ENCODE measurements around the gene IGSF21. TPM values are rescaled to one million over a fixed set of nuclear protein-coding genes. Genes with fewer than 3 reads are reported as not detected.

The IGSF21 gene
- polyA plus RNA-seq, 1 donor, result 0.54 TPM

DNA sequence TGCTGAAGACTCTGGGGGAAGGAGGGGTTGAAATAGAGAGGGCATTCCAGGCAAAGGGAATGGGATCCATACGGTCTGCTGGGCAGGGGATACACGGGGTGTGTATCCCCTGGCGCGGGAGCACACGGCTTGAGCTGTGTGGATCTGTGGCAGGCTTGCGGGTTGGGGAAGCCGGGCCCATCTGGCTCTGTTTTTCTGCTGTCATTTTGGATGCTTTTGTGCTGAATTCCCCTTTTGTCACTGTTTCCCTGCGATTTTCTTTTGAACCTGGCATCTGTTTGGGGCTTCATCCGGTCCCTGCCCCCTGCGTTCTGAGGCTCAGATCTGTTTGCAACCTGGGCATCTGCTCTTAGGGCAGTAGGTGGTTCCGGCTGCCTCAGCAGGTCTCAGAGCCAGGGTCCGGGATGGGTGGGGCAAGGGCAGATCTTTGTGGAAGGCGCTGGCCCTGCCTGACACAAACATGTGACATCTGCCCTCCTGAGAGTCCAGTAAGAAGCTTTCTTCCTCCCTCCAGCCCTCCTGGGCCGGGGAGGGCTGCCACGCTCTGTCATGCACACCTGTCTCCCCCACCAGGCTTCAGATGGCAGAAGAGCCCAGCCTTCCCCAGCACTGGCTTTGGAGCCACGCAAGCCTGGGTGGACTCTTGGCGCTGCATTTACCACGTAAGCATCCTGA lies 84.0 kb downstream of the IGSF21 start:
- H3K4me1 ChIP-seq (ENCODE audit: control insufficient read depth, insufficient read depth, low read length), result no peaks in the 10 kb centered on the region
- no peaks in the 10 kb centered on the region for H3K9me3 ChIP-seq (ENCODE audit: control insufficient read depth, low read depth, low read length)
- no peaks in the 10 kb centered on the region for H3K36me3 ChIP-seq (ENCODE audit: control insufficient read depth, insufficient read depth, low read length)
- peaks cover 8% of the 10 kb centered on the region for H3K27me3 ChIP-seq (ENCODE audit: control insufficient read depth, insufficient read depth, low read length)
- no CpG with 5 or more reads among the region's 18 CpGs for WGBS (ENCODE audit: insufficient coverage, low lambda C conversion rate)
- H3K4me3 ChIP-seq (ENCODE audit: low read length), result no peak overlapping the region
- no peak for DNase-seq
- no peak overlapping the region for H3K27ac ChIP-seq (ENCODE audit: low read length)

DNA sequence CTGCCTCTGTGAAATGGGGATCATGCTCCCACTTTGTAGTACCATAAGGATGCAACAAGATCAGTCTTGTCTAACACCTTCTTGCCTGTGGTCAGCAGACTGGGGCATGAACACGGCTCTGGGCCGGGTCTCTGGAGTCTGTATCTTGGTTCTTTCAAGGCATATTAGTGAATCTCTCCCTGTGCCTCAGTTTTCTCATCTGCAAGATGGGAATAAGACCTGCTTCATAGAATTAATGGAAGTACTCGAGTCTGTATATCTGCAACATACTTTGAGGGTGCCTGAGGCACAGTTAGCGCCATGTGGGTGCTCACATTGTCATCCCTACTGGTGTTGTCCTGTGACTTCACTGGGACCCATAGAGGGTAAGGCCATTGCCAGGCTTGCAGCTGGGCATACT lies 84.6 kb downstream of the IGSF21 start:
- H3K4me3 ChIP-seq (ENCODE audit: low read length), result no peak overlapping the region
- no peaks in the 10 kb centered on the region for H3K36me3 ChIP-seq (ENCODE audit: control insufficient read depth, insufficient read depth, low read length)
- no peaks in the 10 kb centered on the region for H3K9me3 ChIP-seq (ENCODE audit: control insufficient read depth, low read depth, low read length)
- peaks cover 12% of the 10 kb centered on the region for H3K27me3 ChIP-seq (ENCODE audit: control insufficient read depth, insufficient read depth, low read length)
- H3K4me1 ChIP-seq (ENCODE audit: control insufficient read depth, insufficient read depth, low read length), result no peaks in the 10 kb centered on the region
- no peak for DNase-seq
- WGBS (ENCODE audit: insufficient coverage, low lambda C conversion rate), result no CpG with 5 or more reads among the region's 4 CpGs
- no peak overlapping the region for H3K27ac ChIP-seq (ENCODE audit: low read length)

DNA sequence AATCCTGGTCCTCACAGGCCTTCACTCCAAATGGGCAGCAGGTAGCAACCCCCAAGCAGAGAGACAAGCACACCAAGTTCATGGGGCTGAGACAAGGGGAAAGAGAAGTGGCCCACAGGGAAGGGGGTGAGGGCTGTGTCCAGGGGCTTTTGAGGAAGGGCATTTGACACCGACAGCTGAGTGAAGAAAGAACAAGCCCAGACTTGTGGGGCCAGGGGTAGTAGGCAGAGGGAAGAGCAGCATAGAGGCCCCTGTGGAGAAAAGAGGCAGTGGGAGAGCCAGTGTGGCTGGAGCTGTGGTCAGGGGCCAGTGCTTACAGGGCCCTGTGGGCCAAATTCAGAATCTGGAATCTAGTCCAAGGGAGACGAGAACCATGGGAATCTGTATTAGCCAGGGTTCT lies 85.4 kb downstream of the IGSF21 start:
- DNase-seq, result no peak
- no peak overlapping the region for H3K4me3 ChIP-seq (ENCODE audit: low read length)

DNA sequence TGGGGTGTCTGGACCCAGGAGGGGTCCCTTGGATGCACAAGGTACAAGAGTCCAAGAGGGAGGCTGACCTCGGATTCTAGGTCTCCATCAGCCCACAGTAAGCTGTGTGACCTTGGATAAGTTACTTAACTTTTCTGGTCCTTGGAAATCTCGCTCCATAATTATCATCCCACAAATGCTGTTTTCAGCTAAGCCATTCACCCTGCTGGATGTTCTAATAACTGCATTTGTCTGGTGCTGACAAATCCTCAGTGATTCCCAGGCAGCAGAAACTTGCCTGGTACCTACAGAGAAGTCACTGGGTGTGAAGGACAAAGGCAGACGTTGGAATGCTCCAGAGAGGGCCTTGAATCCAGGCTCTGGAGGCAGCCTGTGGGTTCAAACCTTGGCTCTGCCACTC lies 89.7 kb downstream of the IGSF21 start:
- DNase-seq, result no peak
- no CpG with 5 or more reads among the region's 3 CpGs for WGBS (ENCODE audit: insufficient coverage, low lambda C conversion rate)
- Histone ChIP-seq H3K36me3 (ENCODE audit: control insufficient read depth, insufficient read depth, low read length) (no peaks in the 10 kb centered on the region), H3K27me3 (ENCODE audit: control insufficient read depth, insufficient read depth, low read length) (peaks cover 53% of the 10 kb centered on the region), H3K4me3 (ENCODE audit: low read length) (no peak overlapping the region), H3K27ac (ENCODE audit: low read length) (no peak overlapping the region), H3K9me3 (ENCODE audit: control insufficient read depth, low read depth, low read length) (no peaks in the 10 kb centered on the region), H3K4me1 (ENCODE audit: control insufficient read depth, insufficient read depth, low read length) (no peaks in the 10 kb centered on the region)

More for the DNA sequence above, 85.4 kb downstream of the IGSF21 start:
- no peak overlapping the region for H3K27ac ChIP-seq (ENCODE audit: low read length)
- H3K9me3 ChIP-seq (ENCODE audit: control insufficient read depth, low read depth, low read length), result no peaks in the 10 kb centered on the region
- WGBS (ENCODE audit: insufficient coverage, low lambda C conversion rate), result no CpG with 5 or more reads among the region's 2 CpGs
- H3K36me3 ChIP-seq (ENCODE audit: control insufficient read depth, insufficient read depth, low read length), result no peaks in the 10 kb centered on the region
- peaks cover 17% of the 10 kb centered on the region for H3K27me3 ChIP-seq (ENCODE audit: control insufficient read depth, insufficient read depth, low read length)
- no peaks in the 10 kb centered on the region for H3K4me1 ChIP-seq (ENCODE audit: control insufficient read depth, insufficient read depth, low read length)

DNA sequence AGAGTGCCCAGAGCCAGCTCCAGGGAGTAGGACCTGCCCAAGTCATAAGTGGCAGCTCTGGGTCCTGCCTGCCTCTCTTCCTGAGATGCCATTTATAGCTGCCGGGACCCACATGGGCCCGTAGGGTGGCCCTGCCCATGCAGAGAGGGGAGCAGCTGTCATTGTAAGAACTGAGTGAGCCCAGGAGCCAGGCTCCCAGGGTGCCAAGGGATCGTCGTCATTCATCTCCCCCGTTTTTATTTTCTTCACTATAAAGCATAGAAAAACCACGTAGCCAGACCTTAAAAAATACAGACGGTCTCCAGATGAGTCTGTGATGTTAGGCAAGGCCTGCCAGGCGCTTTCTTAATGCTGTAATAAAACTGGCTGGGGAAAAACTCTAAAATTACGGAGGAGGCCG lies 90.7 kb downstream of the IGSF21 start:
- Histone ChIP-seq H3K36me3 (ENCODE audit: control insufficient read depth, insufficient read depth, low read length) (no peaks in the 10 kb centered on the region), H3K27ac (ENCODE audit: low read length) (no peak overlapping the region), H3K9me3 (ENCODE audit: control insufficient read depth, low read depth, low read length) (no peaks in the 10 kb centered on the region), H3K27me3 (ENCODE audit: control insufficient read depth, insufficient read depth, low read length) (peaks cover 53% of the 10 kb centered on the region), H3K4me1 (ENCODE audit: control insufficient read depth, insufficient read depth, low read length) (no peaks in the 10 kb centered on the region), H3K4me3 (ENCODE audit: low read length) (no peak overlapping the region)
- DNase-seq, result no peak
- WGBS (ENCODE audit: insufficient coverage, low lambda C conversion rate), result 80% methylated on average over 1 of the region's 10 CpGs

DNA sequence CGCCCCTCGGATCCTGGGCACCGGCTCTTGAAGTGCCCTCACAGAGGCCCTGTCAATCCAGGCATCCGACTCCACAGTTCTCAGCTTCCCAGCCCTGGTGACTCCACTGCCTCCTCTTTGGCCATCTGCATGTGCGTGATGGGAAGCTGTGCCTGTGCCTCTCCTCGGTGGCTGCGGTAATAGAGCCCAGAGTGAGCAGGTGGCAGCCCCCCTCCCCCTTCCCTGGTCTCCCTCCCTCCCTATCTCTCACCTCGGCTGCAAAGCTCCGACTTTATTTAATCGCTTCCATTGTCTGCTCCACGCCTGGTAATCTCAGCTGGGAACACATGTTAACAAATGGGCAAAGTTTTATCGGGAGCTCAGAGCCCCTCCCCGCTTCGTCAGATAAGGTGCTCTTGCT lies 91.9 kb downstream of the IGSF21 start:
- DNase-seq, result no peak
- Histone ChIP-seq H3K27ac (ENCODE audit: low read length) (no peak overlapping the region), H3K27me3 (ENCODE audit: control insufficient read depth, insufficient read depth, low read length) (peaks cover 51% of the 10 kb centered on the region), H3K9me3 (ENCODE audit: control insufficient read depth, low read depth, low read length) (no peaks in the 10 kb centered on the region), H3K36me3 (ENCODE audit: control insufficient read depth, insufficient read depth, low read length) (no peaks in the 10 kb centered on the region), H3K4me3 (ENCODE audit: low read length) (no peak overlapping the region), H3K4me1 (ENCODE audit: control insufficient read depth, insufficient read depth, low read length) (no peaks in the 10 kb centered on the region)
- no CpG with 5 or more reads among the region's 14 CpGs for WGBS (ENCODE audit: insufficient coverage, low lambda C conversion rate)

DNA sequence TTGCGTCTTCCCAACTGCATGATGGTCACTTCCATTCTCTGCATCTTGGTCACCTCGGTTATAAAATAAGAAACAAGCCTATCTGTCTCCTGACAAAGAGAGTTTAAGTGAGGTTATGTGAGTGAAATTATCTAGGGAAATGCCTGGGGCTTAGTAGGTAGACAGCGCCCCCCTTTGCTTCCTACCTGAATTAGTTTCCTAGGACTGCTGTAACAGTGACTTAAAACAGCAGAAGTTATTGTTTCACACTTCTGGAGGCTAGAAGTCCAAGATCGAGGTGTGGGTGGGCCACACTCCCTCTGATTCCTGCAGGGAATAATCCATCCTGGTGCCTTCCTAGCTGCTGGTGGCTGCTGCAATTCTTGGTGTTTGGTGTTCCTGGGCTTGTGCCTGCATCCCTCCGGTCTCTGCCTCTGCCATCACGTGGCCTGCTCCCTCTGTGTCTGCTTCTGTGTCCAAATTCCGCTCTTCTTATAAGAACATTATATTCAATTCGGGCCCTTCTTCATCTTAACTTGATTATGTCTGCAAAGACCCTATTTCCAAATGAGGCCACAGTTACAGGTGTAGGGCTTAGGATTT lies 92.6 kb downstream of the IGSF21 start:
- Histone ChIP-seq H3K27me3 (ENCODE audit: control insufficient read depth, insufficient read depth, low read length) (peaks cover 51% of the 10 kb centered on the region), H3K36me3 (ENCODE audit: control insufficient read depth, insufficient read depth, low read length) (no peaks in the 10 kb centered on the region), H3K4me1 (ENCODE audit: control insufficient read depth, insufficient read depth, low read length) (no peaks in the 10 kb centered on the region), H3K27ac (ENCODE audit: low read length) (no peak overlapping the region), H3K9me3 (ENCODE audit: control insufficient read depth, low read depth, low read length) (no peaks in the 10 kb centered on the region), H3K4me3 (ENCODE audit: low read length) (no peak overlapping the region)
- DNase-seq, result no peak
- no CpG with 5 or more reads among the region's 8 CpGs for WGBS (ENCODE audit: insufficient coverage, low lambda C conversion rate)

DNA sequence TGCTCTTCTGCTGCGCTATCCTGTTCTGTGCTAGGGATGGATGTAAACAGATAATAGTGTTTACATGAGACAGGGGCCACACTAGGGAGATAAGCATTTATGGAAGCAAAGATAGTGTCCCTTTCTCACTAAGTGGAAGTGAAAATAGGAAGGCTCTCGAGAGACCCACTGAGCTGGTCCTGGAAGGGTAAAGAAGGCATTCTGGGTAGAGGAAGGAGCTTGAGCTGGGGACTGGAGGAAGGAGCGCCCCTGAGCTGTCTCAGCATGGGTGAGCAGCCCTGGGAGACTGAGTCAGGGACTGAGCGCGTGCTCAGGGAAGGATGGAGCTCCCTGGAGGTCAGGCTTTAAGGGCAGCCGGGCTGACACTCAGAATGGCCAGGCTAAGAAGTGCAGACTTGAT lies 93.3 kb downstream of the IGSF21 start:
- Histone ChIP-seq H3K36me3 (ENCODE audit: control insufficient read depth, insufficient read depth, low read length) (no peaks in the 10 kb centered on the region), H3K4me1 (ENCODE audit: control insufficient read depth, insufficient read depth, low read length) (no peaks in the 10 kb centered on the region), H3K4me3 (ENCODE audit: low read length) (no peak overlapping the region), H3K9me3 (ENCODE audit: control insufficient read depth, low read depth, low read length) (no peaks in the 10 kb centered on the region), H3K27ac (ENCODE audit: low read length) (no peak overlapping the region), H3K27me3 (ENCODE audit: control insufficient read depth, insufficient read depth, low read length) (peaks cover 51% of the 10 kb centered on the region)
- no peak for DNase-seq
- WGBS (ENCODE audit: insufficient coverage, low lambda C conversion rate), result 0% methylated on average over 1 of the region's 6 CpGs

DNA sequence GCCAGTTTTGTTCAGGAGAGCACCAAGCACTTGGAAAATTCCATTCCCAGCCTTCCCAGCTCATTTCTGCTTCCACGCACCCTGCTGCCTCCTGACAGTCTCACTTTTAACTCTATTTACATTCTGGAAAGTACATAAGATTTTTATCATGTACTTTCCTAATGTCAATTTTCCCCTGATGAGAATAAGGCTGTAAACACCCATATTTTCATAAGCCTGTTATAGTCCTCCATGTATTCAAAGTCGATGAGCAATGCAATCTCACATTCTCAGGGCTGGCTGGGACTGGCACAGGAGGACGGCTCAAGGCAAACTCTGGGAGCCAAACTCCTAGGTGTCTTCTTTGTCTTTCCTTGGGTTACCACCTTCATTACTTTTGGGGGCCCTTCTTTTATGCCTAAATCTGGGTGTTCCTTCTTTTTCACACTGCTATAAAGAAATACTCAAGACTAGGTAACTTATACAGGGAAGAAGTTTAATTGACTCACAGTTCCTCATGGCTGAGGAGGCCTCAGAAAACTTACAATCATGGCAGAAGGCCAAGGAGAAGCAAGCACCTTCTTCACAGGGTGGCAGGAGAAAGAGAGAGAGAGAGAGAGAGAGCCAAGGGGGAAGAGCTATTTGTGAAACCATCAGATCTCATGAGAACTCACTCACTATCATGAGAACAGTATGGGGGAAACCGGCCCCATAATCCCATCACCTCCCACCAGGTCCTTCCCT lies 94.6 kb downstream of the IGSF21 start:
- Histone ChIP-seq H3K4me3 (ENCODE audit: low read length) (no peak overlapping the region), H3K36me3 (ENCODE audit: control insufficient read depth, insufficient read depth, low read length) (no peaks in the 10 kb centered on the region), H3K27me3 (ENCODE audit: control insufficient read depth, insufficient read depth, low read length) (peaks cover 41% of the 10 kb centered on the region), H3K4me1 (ENCODE audit: control insufficient read depth, insufficient read depth, low read length) (no peaks in the 10 kb centered on the region), H3K9me3 (ENCODE audit: control insufficient read depth, low read depth, low read length) (no peaks in the 10 kb centered on the region), H3K27ac (ENCODE audit: low read length) (no peak overlapping the region)
- DNase-seq, result no peak
- no CpG with 5 or more reads among the region's 4 CpGs for WGBS (ENCODE audit: insufficient coverage, low lambda C conversion rate)

DNA sequence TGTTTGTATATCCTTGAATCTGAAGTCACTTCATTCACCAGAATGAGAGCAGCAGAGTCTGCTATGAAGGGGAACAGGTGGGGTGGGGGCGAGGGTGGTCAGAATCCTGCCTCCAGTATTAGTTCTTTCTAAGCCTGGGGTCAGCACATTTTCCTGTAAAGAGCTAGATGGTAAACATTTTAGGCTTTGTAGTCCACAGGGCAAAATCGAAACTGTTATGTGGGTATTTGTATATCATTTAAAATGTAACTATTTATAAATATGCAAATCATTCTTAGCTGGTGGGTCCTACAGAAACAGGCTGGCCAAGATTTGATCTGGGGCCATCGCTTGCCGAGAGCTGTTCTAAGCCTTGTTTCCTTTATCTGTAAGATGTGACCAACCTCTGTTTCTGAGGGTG lies 96.0 kb downstream of the IGSF21 start:
- Histone ChIP-seq H3K27me3 (ENCODE audit: control insufficient read depth, insufficient read depth, low read length) (peaks cover 30% of the 10 kb centered on the region), H3K9me3 (ENCODE audit: control insufficient read depth, low read depth, low read length) (no peaks in the 10 kb centered on the region), H3K36me3 (ENCODE audit: control insufficient read depth, insufficient read depth, low read length) (no peaks in the 10 kb centered on the region), H3K27ac (ENCODE audit: low read length) (no peak overlapping the region), H3K4me1 (ENCODE audit: control insufficient read depth, insufficient read depth, low read length) (no peaks in the 10 kb centered on the region), H3K4me3 (ENCODE audit: low read length) (no peak overlapping the region)
- DNase-seq, result no peak
- no CpG with 5 or more reads among the region's 4 CpGs for WGBS (ENCODE audit: insufficient coverage, low lambda C conversion rate)

All from large intestine (tissue), 3 donors.